ENCODE data around the gene RHBDF1.
A peak's percentile ranks its signal among the peaks of the same experiment; 100 is the strongest.
"Not testable (repeated sequence)": the region's sequence is repeated elsewhere in the genome, so short reads cannot be mapped to it uniquely, and the experiment has no call there.

RHBDF1 gene

DNA sequence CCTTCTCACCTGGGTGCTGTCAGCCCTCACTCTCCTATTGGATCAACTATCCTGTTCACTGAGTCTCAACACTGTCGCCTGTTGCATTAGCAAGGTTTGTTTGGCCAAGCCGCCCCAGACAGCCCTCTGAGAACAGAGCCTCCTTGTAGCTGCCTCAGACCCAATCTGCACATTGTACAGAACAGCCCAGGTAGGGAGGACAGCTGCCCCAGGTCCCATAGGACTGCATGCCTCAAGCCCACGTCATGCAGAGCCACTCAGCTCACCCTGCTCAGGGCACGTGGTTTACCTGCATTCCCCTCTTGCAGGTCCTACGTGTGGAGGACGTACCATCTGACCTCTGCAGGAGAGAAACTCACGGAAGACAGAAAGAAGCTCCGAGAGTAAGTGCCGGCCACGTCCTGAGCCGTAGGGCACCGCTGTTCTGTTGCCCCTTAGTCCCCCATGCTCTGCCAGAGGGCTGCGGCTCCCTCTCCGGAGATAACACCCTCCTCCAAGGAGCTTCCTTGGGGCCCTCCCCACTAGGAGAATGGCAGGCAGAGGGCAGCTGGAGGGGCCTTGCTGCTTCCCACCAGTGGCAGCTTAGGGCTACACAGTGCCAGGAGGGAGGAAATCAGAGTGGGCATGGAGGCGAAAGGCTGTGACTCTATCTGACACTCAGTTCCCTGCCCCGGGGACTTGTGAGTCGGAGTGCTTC, 16.1 kb downstream of the RHBDF1 start:
- no peak for DNase-seq

DNA sequence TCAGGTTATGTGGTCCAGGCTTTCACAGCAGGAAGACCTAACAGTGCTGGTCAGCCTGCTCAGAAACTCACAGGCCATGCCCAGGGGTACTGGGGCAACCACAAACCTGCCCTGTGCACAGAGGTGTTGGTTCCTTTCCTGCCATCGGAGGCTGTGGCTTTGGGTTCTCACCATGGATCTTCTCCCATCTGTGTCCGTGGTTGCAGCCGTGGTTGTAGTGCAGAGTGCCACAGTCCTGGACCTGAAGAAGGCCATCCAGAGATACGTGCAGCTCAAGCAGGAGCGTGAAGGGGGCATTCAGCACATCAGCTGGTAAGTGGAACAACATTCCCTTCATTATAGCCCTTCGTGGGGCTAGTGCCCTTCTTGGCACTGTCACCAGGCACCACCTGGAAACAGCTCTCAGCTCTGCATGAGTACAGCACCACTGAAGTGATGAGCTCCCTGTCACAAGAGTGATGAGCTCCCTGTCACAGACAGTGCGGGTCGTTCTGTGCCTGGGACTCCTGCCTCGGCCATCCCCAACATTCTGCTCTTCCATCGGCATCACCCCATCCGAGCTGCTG, 16.8 kb downstream of the RHBDF1 start:
- no peak for DNase-seq

DNA sequence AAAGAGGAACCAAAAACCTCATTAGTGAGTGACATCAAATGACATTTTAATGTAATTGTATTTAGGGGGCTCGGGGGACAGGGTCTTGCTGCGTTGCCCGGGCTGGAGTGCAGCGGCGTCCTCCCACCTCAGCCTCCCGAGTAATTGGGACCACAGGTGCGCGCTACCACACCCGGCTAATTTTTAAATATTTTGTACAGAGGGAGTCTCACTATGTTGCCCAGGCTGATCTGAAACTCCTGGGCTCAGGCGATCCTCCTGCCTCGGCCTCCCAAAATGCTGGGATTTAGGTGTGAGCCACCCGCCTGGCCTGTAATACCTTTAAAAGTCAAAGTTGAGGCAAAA, 18.2 kb downstream of the RHBDF1 start:
- DNase-seq: no peak

DNA sequence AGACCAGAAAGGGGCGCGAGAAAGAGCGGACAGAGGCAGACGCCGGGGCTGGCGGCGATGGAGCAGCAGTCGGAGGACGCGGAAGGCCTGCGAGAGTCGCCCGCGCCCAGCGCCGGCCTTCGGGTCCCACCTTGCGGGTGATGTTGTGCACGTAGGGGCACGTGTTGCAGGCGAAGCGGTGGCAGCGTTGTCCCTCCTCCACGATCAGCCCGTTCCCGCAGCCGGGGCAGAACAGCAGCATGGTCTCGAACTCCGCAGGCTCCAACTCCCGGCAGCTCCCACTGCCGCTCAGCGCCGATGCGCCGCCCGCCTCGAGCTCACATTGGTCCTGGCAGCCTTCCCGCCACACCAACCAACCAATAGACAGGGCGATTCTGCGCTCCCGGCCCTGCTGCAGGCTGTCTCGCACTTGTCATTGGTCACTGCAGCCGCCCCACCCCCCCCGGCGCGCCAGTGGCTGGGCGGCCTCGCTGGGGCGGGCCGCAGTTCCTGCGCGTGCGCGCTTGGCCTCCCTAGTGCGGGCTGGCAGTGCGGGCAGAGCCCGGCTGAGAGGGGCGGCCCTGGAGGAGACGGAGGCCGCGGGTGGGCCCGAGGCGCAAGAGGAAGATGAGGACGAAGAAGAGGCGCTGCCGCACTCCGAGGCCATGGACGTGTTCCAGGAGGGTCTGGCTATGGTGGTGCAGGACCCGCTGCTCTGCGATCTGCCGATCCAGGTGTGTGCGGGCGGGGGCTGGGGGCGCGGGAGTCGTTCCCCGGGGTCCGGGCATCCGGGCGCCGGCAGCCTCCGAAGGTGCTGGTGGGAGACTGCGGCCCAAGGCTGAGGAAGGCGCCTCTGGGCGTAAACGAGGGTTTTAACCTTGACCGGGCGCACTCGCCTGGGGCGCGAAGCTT, 18.8 kb downstream of the RHBDF1 start, which contains the start of the genes POLR3K and SNRNP25:
Gene POLR3K (minus strand): TSS at position 263 of the 891 bp plus-strand sequence. CDS start 22 bp downstream, at position 241.
Gene SNRNP25 (plus strand): TSS at position 483 of the 891 bp plus-strand sequence. CDS start 189 bp downstream, at position 672.
- DNase-seq: peak; percentile 98

DNA sequence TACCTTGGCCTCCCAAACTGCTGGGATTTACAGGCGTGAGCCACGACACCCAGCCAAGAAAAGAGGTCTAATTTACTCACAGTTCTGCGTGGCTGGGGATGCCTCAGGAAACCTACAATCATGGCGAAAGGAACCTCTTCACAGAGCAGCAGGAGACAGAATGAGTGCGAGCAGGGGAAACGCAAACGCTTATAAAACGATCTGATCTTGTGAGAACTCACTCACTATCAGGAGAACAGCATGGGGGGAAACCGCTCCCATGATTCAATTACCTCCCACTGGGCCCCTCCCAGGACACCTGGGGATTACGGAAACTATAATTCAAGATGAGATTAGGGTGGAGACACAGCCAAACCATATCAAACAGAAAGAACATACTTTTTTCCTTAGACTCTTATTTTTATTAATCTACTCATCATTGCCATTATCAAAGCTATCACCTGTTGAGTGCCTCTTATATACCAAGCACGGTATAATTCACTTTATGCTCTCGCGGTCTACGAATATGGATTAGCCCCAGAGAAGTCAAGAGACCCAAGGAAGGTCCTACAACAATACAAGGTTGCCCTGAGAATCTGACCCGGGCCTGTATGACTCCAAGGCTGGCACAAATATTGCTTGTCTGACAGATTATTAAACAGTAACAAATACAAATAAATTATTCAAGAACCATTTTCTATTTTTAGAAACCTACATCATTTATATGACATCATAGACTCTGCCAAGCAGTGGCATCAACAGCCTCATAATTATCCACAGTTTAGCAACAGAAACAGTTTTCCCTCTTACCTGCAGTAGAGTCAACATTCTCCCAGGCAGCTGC, 21.5 kb downstream of the RHBDF1 start:
- DNase-seq: no peak

DNA sequence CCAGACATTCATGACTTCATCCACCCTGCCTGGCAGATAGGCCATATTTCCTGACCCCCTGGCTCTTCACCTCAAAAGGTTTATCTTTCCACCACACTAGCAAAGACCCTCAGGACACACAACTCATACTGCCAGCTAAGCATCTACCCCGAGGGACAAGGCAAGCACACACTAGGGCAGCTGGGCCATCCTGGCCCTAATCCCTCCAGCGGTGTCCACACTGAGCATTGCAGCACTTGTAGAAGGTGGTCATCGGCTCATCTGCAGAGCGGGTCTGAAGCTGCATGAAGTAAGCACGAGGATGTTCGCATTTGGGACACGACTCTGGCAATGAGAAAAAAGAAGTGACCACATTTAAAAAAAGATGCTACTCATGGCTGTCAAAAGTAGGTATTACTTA, 25.2 kb downstream of the RHBDF1 start:
- DNase-seq: no peak

DNA sequence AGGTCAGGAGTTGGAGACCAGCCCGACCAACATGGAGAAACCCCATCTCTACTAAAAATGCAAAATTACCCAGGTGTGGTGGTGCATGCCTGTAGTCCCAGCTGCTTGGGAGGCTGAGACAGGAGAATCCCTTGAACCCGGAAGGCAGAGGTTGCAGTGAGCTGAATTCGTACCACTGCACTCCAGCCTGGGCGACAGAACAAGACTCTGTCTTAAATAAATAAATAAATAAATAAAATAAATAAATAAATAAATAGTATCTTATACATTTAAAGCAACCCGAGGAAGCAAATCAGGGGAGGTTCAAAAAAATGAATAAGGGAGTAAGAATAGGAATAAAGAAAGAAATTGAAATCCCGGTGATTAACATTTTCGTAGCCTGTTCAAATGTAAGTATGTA, 25.9 kb downstream of the RHBDF1 start:
- DNase-seq: not testable (repeated sequence)

DNA sequence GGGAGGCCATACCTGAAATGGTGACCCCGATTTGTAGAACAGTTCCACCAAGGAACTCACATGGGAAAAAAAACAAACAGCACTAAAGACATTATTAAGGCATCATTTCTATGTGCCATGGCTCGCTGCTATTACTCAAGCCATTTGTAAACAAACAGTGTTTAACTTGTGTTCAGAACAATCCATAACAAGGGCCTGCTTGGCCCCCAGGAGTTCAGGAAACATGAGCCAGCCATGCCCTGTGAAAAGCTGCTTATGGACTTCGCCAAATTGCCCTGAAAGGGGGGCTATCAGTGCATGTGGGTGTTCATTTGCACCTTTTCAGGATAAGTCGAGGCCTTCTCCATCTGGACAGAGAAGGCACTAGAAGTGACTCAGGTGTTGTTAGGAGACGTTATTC, 27.0 kb downstream of the RHBDF1 start:
- no peak for DNase-seq

DNA sequence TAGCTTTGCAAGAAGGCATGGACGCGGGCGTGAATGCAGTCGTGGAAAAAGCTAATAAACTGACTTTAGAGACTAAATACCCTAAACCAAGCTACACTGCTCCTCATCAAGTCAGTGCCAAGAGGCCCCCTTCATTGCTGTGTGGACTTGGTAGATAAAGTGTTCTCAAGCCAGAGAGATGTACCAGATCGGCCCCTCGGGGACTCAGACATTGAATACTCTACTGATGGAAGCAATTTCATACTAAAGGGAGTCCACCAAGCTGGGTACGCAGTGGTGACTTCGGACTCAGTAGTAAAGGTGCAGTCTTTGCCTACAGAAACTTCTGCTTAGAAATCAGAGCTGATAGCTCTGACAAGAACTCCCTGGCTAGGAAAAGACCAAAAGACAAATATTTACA, 27.8 kb downstream of the RHBDF1 start:
- DNase-seq: no peak

DNA sequence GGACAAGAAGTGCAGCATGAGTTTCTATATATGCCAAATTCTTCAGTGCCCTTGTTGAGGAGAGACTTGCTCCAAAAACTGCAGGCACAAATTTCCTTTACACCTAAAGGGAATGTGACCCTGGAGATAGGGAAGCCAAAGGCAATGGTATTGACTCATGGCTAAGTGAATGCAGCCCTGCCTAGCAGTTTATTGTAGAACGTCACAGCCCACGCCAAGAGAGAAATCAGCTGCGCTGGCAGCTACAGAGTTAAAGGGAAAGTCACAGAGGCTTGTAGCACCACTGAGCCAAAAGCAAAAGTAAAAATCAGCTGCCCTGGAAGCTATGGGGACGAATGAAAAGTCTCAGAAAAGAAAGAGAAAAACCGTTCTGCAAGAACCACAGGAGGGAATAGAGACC, 29.1 kb downstream of the RHBDF1 start:
- DNase-seq: no peak

DNA sequence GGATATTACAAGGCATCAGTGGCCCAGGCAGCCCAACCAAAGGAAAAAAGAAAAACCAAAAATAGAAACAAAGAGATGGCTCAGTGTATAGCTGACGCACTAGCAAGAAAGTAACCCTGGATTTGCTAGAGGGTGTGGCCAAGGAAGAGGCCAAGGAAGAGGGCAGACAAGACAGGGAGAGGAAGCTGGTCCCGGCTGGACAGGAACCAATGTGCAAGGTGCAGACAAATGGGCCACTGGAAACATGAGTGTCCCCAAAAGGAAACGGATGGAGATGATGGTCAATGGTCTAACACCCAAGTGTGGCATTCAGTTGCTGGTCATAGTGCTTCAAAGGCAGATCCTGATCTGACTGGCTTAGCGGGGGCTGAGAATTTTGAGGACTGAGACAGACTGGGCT, 29.7 kb downstream of the RHBDF1 start:
- no peak for DNase-seq

DNA sequence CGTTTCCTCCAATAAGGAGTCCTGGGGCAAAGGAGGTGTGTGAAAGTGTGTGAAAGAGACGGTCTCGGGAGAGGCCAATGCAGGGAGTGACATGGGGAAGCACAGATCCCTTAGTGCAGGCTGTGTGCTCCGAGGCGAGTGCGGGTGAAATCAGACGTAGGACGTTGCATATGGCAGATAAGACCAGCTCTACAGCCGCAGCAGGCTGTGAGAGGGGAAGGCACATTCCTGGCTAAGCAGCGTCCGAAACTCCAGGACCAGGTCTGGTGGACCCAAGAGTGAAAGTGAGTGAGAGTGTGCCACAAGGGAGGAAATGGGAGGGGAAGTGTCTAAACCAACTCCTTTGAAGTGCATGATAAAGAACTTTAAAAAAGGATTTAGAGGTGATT, 30.4 kb downstream of the RHBDF1 start:
- no peak for DNase-seq

DNA sequence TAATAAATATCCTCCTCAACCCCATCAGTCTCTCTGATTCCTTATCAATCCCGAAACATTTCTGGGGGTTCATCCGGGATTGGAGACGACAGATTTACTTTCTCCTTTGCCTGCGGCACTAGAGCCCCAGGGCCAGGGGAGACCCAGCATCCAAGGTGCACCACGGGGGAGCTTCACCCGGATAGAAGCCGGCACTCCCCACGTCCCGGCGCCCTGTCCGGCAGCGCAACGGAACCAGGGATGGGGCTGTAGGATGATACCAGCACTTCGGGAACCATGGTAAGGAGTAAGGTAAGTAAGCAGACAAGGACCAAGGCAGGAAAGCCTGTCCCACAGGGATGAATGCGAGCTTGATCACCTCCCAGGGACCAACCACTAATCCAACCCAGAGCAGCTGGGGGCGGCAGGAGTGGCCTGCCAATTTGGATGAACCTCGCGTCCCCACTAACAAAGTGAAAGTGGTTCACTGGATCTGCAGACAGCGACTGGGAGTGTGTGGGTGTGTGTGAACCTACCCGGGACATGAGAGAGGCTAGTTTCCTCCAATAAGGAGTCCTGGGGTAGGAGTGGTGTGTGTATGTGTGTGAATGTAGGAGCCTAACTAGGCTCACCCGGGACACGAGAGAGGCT, 30.9 kb downstream of the RHBDF1 start:
- no peak for DNase-seq

DNA sequence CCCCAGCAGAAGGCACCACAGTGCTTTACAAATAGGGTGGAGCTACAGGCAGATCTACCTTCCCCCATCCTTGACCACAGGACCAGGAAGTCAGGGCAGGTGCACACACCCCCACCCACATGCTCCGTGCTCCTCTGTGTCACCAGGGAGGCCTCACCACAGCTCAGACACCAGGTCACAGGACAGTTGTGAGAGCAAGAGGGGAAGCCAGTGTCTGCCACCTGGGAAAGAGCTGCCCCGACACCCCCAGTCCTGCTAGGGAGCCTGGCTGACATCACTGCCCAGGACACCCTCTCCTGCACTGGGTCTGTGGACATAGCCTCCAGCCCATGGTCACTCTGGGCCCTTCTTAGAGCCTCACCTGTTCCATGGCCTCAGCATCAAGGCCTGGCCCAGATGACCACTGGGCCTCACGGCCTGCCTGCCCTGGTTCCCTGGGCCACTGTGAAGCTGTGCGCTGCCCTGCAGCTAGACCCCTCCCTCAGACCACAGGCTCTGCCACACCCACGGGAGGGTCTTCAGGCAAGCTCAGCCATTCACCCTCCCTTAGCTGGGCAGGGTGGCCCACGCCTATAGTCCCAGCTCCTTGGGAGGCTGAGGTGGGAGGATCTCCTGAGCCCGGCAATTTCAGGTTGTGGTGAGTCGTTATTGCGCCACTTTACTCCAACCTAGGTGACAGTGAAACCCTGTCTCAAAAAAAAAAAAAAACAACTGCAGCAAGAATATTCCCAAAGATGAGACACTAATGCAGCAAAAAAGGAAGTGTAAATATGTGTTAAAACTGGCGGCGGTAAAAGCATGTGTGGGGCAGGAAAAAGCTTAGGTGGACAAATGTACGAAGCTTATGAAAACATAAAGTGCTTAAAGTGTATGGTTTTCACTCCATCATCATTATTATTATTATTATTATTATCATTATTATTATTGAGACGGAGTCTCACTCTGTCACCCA, 33.2 kb downstream of the RHBDF1 start:
- no peak for DNase-seq

DNA sequence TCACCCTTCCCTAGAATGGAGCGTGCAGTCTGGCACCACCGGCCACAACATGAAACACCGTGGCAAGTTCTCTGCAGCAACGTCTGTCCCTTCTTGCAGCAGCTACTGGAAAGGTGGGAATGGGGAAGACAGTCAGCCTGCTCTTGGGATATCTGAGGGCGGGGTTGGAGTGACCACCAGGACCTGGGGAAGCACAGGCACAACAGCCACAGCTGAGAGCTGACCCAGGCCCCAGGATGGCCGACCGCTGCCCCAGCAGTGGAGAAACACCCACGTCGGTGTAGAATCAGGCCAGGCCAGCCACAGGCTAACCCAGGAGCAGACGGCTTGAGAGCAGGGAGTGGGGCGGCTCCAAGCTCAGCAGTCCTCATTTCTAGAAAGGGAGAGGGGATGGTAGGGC, 34.2 kb downstream of the RHBDF1 start:
- not testable (repeated sequence) for DNase-seq

DNA sequence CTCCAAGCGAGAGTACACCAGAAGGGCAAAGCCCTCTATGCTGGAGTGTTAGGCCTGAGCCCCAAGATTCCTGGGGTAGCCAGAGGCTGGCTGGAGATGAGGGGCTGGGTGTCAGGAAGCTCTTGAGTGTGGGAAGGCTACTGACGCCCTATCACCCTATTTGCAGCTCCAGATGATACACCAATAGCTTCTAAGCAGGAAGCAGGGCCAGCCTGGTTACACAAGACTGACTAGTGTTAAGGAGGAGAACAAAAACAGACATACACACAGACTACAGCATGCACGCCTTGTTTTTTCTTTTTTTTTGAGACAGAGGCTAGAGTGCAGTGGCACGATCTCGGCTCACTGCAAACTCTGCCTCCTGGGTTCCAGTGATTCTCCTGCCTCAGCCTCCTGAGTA, 34.9 kb downstream of the RHBDF1 start:
- no peak for DNase-seq

DNA sequence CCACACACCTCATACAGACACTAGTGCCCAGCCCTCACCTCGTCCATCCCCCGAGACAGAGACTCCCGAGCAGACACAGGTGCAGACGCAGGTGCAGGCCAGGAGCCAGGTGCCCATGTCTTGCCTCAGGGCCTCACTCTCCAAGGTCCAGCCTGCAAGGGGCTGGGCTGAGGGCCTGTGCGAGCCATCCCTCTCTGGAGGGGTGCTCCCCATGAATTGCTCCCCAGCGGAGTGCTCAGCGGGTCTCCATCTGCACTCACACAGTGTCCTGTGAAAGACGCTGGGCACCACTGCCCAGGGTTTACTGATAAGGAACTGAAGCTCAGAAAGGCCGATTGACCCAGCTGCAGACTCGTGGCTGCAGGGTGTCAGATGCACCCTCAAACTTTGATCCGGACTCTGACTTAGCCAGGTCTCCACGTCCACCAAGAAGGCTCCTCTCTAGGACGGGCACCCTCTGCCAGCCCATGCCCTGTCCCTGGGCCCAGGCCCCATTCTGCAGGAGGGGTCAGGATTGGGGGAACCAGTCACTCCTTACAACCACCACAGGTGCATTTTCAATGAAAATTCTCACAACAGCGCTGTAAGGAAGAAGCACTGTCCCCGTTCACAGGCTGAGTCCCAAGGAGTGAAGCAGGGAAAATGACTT, 36.0 kb downstream of the RHBDF1 start:
- DNase-seq: no peak

DNA sequence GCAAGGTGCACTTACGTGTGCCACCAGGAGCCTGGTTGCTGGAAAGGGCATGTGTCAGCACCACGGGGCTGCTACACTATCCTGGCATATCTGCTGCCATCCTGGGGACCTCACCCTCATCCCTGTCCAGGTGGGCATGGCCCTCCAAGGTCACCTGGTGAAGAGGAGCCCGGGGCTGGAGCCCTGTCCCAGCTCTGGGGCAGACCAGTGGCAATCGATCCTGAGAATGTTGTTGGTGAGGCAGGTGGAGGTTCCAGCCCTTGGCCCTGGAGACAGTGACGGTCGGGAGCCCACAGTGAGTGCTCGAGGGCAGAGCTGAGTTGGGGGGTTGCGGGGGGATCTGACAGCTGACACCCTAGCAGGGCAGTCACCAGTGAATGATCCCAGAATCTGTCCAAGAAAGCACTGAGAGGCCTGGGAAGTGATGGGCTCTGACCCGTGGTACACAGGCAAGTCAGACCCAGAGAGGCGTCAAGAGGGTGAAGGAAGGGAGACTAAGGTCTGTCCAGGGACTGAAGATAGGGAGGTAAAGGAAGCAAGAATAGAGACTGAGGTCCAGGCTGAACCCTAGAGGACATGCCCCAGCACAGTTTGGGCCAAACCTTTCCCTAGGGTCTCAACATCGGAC, 36.6 kb downstream of the RHBDF1 start:
- DNase-seq: no peak

DNA sequence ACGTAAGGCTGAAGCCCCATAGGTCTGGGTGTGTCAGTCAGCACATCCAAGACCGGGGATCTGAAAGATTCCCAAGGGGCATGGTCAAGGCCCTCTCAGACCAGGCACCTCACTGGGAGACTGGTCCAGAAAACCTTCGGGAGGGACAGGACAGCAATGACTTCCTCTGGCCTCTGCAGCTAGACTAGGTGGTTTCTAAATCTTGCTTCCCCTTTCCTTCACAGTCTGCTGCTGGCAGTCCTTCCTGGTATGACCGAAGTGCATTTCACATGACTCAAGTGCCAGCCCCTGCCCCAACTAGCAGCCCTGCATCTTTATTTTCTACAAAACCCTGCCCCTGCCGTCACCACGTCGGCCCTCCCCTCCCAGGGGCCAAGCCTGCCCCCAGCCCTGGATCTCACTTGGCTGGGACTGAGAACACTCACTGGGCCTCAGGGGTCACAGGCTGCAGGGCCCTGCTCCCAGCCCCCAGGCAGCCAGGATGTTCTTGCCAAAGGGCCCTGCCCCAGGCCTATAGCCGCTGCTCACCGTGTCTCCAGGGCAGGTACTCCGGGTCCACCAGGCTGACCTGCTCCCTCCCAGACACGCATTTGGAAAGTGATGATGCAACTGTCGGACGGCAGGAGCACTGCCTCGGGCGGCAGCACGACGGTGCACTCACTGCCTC, 37.3 kb downstream of the RHBDF1 start:
- DNase-seq: no peak

DNA sequence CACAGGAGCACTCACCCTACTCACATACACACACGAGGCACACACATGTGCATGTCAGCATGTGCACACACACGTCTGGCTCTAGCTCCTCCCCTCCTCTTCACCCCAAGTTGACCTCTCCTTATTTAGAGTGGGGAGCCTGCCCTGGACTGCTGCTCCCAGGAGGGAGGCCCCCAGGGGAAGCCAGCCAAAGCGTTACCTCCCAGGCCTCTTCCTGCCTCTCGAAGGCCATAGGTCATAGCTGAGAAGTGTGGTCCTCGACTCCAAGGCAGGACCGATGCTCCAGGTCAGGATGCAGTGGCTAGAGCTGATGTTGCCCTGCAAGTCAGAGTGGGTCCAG, 37.8 kb downstream of the RHBDF1 start:
- no peak for DNase-seq
